ENCODE results near the gene PURB.
"Not testable (repeated sequence)": the region's sequence is repeated elsewhere in the genome, so short reads cannot be mapped to it uniquely, and the experiment has no call there.

The PURB gene

DNA sequence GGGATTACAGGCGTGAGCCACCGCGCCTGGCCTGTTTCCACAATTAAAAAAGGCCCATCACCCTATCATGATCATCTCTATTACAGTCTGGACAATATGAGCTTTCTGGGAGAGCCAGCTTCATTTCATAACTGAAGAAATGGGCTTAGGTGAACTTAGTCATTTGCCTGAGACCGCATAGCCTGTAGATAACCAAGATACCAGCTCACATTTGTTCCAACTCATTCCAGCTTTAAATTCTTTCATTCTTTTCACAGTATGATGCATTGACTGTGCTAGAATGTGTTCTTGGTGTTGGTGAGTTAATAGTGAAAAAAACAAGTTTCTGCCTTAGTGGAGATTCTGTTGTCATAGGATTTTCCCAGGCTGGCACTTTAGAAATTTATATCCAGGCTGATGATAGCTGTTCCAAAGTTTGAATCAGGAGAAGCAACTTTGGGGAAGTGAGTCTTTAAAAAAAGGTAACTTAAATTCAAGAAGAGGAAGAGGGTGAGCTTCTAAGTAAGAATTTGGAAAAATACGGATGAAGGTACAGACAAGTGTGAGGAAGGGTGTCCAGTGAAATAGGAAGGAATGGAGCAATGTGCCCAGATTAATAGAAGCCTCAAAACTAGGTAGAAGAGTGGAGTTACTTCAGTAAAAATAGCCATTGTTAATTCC lies 35.3 kb downstream of the PURB start:
- no peak for DNase-seq

DNA sequence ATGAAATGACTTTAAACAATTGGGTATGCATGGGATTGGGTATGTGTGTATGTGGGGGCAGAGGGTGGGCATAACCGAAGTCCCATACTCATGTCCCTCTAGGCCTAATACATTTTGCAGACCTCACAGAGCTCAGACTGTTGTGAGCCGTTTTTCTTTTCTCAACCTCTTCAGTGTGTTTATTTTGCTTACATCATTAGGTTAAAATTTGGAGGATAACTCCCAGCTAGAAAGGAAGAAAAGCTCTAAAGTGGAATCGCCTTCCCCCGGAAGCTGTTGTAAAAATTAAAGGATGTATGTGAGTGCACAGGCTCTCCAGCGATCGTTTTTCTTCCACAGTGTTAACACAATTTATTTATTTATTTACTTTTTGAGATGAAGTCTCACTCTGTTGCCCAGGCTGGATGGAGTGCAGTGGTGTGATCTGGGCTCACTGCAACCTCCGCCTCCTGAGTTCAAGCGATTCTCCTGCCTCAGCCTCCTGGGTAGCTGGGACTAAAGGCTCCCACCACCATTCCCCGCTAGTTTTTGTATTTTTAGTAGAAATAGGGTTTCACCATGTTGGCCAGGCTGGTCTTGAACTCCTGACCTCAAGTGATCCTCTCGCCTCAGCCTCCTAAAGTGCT lies 36.0 kb downstream of the PURB start:
- DNase-seq: peak; percentile 28

DNA sequence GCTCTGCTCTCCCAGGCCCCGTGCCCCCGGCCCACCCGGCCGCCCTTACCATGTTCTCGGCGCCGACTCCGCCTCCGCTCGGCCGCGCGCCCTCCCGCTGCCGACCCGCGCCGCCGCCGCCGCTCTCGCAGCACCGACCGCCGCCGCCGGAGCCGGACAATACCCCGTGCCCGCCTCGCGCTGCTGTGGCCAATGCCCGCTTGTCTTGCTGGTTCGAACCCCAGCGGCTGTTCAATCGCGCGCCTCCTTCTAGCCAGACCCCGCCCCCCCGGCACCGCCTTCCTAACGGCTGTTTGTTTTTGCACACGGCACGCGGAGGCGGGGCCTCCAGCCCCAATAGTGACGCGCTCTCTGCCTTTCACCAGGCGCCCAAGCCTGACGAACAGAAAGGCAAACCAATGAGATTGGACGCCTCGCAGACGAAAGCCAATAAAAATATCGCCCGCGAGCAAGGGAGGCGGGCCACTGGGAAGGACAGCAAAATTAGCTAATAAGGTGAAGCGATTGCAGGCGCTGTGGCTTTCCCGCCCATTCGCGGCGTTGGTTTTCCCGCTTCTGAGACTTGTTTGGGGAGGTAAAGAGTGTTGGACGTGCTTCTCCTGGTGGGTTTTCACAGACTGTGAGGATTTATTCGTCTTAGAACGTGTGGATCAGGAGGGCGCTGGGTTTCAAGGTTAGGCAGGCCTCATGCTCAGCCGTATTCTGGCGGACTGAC lies 37.3 kb downstream of the PURB start, which contains the start of gene H2AZ2:
Gene H2AZ2, minus strand, starts transcription at position 168 of the 715 bp plus-strand sequence. Its CDS starts 116 bp downstream, at position 52.
- DNase-seq: peak; percentile 100

DNA sequence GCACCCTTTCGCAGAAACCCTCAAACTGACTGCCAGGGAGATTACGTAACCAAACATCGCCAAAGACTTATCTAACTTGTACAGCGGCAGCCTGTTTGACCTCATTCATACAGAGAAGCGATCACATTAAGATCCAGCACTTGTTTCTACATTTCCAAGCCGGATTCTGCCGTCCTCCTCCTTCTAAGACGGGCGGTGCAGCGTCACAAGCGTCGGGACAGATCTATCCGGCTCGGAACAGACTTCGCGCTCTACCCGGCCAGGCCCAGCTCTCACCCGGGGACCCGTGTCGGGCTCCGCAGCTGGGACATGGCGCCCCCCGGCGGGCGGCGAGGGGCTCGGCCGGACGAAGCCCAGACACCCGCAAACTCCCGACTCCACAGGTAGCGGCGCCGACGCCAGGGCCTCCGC lies 37.8 kb downstream of the PURB start:
- peak; percentile 86 for DNase-seq

DNA sequence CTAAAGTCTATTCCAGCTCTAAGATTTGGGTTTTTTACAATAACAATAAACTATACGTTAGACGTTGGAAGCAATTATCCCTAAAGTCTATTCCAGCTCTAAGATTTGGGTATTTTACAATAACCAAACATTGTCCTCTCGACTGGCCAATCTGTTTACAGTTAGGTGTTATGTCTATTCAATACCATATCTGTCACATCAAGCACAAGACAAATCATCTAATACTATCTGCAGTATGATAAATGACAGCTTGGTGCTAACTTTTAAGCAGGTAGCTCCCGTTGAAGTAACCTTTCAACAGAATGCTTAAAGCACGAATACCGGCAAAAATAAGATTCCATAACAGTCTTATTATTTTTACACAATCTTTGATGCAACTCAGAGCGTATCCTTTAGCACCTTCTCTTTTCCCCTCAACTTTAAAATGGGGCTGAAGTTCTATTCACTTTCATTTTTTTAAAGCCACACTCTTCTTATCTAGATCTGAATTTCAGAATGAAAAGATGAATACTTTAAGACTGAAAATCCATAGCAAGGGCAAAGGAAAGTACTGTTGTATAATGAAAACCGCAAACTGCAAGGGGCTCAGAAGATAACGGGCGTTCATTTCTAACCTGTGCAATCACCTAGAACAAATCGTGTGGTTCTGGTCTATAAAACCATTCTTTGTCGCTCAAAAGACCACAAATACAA lies 38.4 kb downstream of the PURB start:
- no peak for DNase-seq

DNA sequence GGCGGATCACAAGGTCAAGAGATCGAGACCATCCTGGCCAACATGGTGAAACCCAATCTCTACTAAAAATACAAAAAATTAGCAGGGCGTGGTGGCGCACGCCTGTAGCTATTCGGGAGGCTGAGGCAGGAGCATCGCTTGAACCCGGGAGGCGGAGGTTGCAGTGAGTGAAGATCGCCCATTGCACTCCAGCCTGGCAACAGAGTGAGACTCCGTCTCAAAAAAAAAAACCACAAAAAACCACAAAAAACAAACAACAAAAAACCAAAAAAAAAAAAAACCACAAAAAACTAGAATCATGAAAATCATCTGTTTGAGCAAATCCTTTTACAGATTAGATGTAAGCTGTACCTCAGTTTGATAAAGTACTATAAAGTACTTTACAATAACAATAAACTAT lies 38.9 kb downstream of the PURB start:
- not testable (repeated sequence) for DNase-seq

DNA sequence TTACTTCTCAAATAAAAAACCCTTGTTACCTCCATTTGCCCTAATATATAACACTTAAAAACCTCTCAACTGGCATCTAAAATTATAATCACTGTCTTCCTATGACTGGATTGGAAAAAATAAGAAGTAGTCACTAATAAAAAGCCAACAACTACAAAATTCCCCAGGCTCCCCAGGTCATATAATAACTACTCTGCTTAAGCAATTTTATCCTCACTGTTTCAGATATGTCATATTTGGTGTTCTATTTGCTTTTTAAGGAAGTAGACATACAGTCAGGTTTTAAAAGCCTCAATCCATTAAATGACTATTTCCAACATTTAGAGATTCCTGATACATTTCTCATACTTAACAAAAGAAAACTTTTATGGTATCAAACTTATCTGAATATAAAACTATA lies 39.9 kb downstream of the PURB start:
- DNase-seq: no peak

DNA sequence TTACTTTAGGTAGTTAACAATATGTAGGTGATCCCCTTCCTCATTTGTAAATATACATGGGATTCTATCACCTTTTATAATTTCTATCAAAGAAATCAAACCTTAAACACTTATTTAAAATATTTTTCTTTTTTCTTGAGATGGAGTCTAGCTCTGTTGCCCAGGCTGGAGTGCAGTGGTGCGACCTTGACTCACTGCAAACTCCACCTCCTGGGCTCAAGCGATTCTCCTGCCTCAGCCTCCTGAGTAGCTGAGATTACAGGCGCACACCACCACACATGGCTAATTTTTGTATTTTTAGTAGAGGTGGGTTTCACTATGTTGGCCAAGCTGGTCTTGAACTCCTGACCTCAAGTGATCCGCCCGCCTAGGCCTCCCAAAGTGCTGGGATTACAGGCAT lies 41.9 kb downstream of the PURB start:
- DNase-seq: not testable (repeated sequence)

DNA sequence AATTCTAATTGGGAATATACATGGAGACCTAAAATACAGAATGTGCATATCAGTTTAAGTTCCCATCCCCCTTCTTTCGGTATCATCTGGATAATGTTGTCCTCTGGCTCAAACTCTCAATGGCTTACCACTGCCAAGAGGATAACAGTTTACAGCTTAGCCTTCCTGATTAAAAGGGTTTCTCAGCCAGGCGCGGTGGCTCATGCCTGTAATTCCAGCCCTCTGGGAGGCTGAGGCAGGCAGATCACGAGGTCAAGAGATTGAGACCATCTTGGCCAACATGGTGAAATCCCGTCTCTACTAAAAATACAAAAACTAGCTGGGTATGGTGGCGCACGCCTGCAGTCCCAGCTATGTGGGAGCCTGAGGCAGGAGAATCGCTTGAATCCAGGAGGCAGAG lies 42.7 kb downstream of the PURB start:
- not testable (repeated sequence) for DNase-seq

DNA sequence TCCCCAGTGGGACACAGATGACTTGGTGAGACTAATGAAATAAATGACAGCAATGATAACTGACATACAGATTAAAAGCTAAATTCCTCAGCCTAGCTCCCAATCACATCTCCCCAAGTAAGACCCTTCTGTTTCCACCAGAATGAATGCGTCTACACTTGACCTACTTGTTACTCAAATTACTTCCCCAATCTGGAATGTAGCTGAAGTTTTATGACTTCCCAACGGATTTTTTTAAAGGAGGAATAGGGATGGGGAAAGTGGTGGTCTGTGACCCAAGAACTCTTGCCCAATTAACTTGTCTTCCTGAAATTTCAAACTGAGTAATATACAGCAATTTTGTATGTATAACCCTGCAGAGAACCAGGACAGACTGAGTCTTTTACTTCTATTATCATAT lies 46.6 kb downstream of the PURB start:
- no peak for DNase-seq

DNA sequence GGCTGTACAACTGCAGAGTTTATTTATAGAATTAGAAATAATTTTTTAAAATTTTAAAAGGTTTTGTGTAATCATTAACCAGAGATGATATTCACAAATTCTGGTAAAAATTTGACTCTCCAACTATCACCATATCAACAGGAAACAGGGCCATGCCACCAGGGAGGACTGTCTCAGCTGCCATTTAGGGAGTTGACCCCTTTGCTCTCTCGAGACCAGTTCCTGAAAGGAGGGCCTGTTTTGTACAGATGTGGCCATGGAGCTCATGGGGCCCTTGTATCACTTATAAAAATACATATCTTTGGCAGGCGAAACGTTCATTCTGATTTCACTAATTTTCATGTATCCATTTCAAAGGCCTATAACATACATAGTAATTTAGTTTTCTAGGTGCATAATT lies 57.8 kb downstream of the PURB start:
- no peak for DNase-seq
